Gastroesophageal sphincter (tissue), 4 donors: ENCODE measurements around the gene GTF2IRD1. TPM values are rescaled to one million over a fixed set of nuclear protein-coding genes. Genes with fewer than 3 reads are reported as not detected.

Experiments
- ATAC-seq: fragments of 150-250 bp; one replicate; pipeline ENCODE4 v1.9.1; 2016; ENCODE audit warnings: mild to moderate bottlenecking, moderate library complexity
- H3K27ac ChIP-seq, 4 donors: fragments of 200-600 bp; sonication (generic) in 3 of 4; 1 replicate in 3 of 4; 2 replicates in 1 of 4; pipeline ENCODE4 v1.5.1; 2016 to 2019
- H3K27me3 ChIP-seq: fragments of 200-600 bp; sonication (generic); one replicate; pipeline ENCODE4 v1.5.1; 2019
- H3K36me3 ChIP-seq, 2 donors: fragments of 200-600 bp; sonication (generic); one replicate each; pipeline ENCODE4 v1.5.1; 2019; ENCODE audit warnings: control low read depth in 1 of 2
- H3K4me1 ChIP-seq, 3 donors: fragments of 200-600 bp; sonication (generic); 1 replicate in 2 of 3; 2 replicates in 1 of 3; pipeline ENCODE4 v1.5.1; 2016 to 2019; ENCODE audit warnings: control low read depth in 2 of 3
- H3K4me3 ChIP-seq, 2 donors: fragments of 200-600 bp; sonication (generic); one replicate each; pipeline ENCODE4 v1.5.1; 2019; ENCODE audit warnings: mild to moderate bottlenecking in 1 of 2, moderate library complexity in 1 of 2
- H3K9me3 ChIP-seq, 3 donors: fragments of 200-600 bp; sonication (generic); one replicate each; pipeline ENCODE4 v1.5.1; 2017 to 2019; ENCODE audit warnings: control low read depth in 2 of 3
- EP300 ChIP-seq: sonication (generic); formaldehyde crosslinking; IDR thresholded peaks from one replicate; pipeline ENCODE4 v1.6.1; 2017; ENCODE audit warnings: antibody characterized with exemption, mild to moderate bottlenecking
- POLR2A ChIP-seq, 2 donors: fragments of 450-650 bp; IDR thresholded peaks; one replicate each; pipeline ENCODE4 v1.6.1; 2017; ENCODE audit warnings: antibody characterized with exemption in 2 of 2, mild to moderate bottlenecking in 2 of 2, moderate library complexity in 1 of 2
- POLR2AphosphoS5 ChIP-seq: sonication (generic); formaldehyde crosslinking; IDR thresholded peaks from one replicate; pipeline ENCODE4 v1.6.1; 2017; ENCODE audit warnings: antibody characterized with exemption
- WGBS, 2 donors: methylation state at CpG; one replicate each; pipeline ENCODE4 v1.1.5; 2018; ENCODE audit warnings: low coverage in 1 of 2; 5-methylcytosine and 5-hydroxymethylcytosine counted together
- total RNA-seq, 4 donors: library from RNA; depleted of rRNA; stranded (reverse); fragments of >200 nt; gene quantifications; one replicate each; pipeline ENCODE4 v1.1.0, GENCODE V29; 2016
- TF ChIP-seq, protein P1 (sequence below), 4 experiments: fragments of 200-600 bp in 2 of 4; fragments of 450-650 bp in 2 of 4; sonication (generic) in 1 of 4; IDR thresholded peaks; one replicate each; pipeline ENCODE4 v1.5.1; 2017 to 2019; ENCODE audit warnings: antibody characterized with exemption in 4 of 4, mild to moderate bottlenecking in 2 of 4, moderate library complexity in 2 of 4

GTF2IRD1 gene
- total RNA-seq, 4 donors from 2014 or later: 21.5 to 49.0 (median 28.2) TPM

DNA sequence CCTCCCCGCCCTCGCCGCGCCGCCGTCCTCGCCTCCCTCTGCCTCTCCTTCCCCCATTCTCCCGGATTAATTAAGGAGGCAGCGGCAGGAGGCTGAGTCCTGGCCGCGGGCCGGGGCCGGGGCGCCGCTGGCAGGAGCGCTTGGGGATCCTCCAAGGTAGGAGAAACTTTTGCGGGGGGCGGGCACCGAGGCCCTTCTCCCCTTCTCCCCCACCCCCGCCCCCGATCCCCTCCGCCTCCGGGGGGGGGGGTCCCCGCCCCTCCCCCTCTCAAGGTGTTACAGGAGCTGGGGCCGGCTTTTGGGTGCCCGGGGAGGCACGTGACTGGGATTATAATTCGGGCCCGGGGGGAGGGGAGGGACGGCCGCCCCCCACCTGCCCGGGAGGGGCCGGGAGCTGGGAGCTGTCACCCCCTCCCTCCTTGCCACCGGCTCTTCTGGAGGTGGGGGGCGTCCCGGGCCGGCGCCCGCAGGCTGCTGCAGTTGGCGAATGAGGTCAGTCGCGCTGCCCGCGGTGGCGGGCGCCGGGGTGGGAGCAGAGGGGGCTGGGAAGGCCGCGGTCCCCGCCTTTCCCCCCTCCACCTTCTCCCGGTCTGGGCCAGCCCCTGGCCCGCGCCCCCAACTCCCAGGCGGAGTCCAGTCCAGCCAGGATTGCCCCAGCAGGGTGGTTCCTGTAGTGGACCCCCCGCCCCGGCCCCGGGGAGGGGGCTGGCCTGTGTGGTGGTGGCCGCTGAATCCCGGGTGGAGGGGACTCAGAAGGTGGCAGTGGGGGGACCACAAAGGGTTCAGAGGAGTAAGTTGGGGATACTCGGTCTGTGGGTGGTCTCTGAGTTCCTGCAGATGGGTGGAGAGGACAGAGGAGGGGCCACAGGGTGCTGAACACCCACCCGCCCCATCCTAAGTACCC lies 567 bp downstream of the GTF2IRD1 start:
- H3K27me3 ChIP-seq: no peaks in the 10 kb centered on the region
- H3K9me3 ChIP-seq: no peaks in the 10 kb centered on the region
- no peaks in the 10 kb centered on the region for H3K36me3 ChIP-seq
- H3K4me3 ChIP-seq: peak overlapping the region; percentile 86 to 92
- TF ChIP-seq, protein P1, sequence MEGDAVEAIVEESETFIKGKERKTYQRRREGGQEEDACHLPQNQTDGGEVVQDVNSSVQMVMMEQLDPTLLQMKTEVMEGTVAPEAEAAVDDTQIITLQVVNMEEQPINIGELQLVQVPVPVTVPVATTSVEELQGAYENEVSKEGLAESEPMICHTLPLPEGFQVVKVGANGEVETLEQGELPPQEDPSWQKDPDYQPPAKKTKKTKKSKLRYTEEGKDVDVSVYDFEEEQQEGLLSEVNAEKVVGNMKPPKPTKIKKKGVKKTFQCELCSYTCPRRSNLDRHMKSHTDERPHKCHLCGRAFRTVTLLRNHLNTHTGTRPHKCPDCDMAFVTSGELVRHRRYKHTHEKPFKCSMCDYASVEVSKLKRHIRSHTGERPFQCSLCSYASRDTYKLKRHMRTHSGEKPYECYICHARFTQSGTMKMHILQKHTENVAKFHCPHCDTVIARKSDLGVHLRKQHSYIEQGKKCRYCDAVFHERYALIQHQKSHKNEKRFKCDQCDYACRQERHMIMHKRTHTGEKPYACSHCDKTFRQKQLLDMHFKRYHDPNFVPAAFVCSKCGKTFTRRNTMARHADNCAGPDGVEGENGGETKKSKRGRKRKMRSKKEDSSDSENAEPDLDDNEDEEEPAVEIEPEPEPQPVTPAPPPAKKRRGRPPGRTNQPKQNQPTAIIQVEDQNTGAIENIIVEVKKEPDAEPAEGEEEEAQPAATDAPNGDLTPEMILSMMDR (IDR thresholded peaks at IDR 0.05): no peak
- TF ChIP-seq POLR2AphosphoS5 (peak; percentile 36), POLR2A (IDR thresholded peaks at IDR 0.05) (peak in 1 of 2 donors; percentile 21)
- peaks cover 0 to 53% (median 6%) of the 10 kb centered on the region in 3 donors for H3K4me1 ChIP-seq
- no CpG with 5 or more reads among the region's 61 CpGs for WGBS, 2 donors
- ATAC-seq: peak; percentile 10
- peak overlapping the region; percentile 89 to 97 (median 94) for H3K27ac ChIP-seq

DNA sequence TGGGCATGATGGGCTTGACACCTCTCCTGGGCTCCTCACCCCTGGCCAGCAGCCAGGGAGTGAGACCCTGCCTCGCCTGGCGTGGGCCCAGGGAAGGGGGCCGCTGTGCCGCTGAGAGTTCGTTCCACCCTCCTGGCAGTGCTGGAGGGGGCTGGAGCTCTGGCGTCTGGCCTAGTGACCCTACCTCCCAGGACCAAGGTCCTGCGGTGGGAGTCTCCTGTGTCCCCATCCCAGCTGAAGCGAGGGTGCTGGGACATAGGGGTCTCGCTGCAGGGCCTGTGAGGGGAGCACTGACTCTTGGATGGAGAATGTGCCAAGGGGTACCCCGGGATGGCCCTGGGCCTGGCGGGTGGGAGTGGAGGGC lies 1.2 kb downstream of the GTF2IRD1 start:
- Histone ChIP-seq H3K4me1 (peaks cover 0 to 59% (median 6%) of the 10 kb centered on the region in 3 donors), H3K27ac (peak overlapping the region; percentile 89 to 97 (median 94)), H3K4me3 (peak overlapping the region; percentile 86 to 92), H3K36me3 (no peaks in the 10 kb centered on the region), H3K9me3 (no peaks in the 10 kb centered on the region), H3K27me3 (no peaks in the 10 kb centered on the region)
- WGBS, 2 donors: no CpG with 5 or more reads among the region's 11 CpGs
- ATAC-seq: no peak
- TF ChIP-seq, protein P1 (IDR thresholded peaks at IDR 0.05): no peak
- TF ChIP-seq POLR2AphosphoS5 (no peak), POLR2A (IDR thresholded peaks at IDR 0.05) (no peak), EP300 (no peak)

DNA sequence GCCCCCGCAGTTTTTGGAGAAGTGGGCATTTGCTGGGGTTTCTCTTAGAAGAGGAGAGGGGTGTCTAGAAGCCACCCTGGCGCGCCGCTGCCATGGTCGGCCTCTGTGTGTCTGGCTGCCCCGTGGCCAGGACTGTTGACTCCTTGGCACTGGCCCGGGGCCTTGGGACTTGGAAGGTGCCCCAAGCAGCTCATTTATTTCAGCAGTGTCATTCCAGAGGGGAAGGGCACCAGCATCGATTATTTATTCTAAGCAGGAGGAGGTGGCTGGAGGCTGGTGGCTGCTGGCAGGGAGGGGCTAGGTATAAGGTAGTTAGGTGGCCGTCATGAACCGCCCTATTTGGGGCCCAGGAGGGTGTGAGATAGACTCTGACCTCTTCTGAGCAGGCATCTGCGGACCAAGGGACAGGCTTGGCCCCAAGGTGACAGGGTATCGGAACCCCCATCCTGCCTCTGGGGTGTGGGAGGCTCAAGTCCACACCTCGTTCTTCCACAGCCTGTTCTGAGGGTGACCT lies 1.6 kb downstream of the GTF2IRD1 start:
- Histone ChIP-seq H3K4me3 (peak overlapping the region; percentile 86 to 92), H3K27ac (peak overlapping the region; percentile 89 to 97 (median 94)), H3K27me3 (no peaks in the 10 kb centered on the region), H3K36me3 (no peaks in the 10 kb centered on the region), H3K4me1 (peaks cover 0 to 61% (median 6%) of the 10 kb centered on the region in 3 donors), H3K9me3 (no peaks in the 10 kb centered on the region)
- TF ChIP-seq, protein P1 (IDR thresholded peaks at IDR 0.05): no peak
- TF ChIP-seq POLR2AphosphoS5 (peak; percentile 83), POLR2A (IDR thresholded peaks at IDR 0.05) (peak in 1 of 2 donors; percentile 38)
- no peak for ATAC-seq
- WGBS, 2 donors: 57% methylated on average over 1 of the region's 13 CpGs; no CpG with 5 or more reads in 1 of the 2 donors

DNA sequence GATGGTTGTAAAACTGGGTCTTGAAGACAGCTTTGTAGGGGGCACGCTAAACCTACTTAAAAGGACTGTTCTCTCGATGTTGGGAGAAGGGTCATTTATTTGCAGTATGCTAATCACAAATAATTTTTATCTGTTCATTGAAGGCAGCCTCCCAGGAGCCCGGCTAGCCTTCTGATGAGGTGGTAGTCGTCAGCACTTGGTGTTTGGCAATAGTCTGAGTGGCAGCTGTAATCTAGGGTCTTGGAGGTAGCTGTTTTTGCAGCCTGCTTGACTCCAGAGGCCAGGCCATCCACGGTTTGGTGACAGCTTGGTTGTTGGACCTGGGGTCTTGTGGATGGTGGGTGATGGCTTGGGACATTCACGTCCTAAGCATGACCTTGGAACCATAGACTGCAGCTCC lies 2.2 kb downstream of the GTF2IRD1 start:
- peak overlapping the region in 3 of 4 donors; percentile 89 to 97 (median 94) for H3K27ac ChIP-seq
- no peaks in the 10 kb centered on the region for H3K9me3 ChIP-seq
- no peaks in the 10 kb centered on the region for H3K27me3 ChIP-seq
- no peak for ATAC-seq
- no peaks in the 10 kb centered on the region for H3K36me3 ChIP-seq
- no peak overlapping the region for H3K4me3 ChIP-seq
- H3K4me1 ChIP-seq: peaks cover 0 to 61% (median 6%) of the 10 kb centered on the region in 3 donors
- WGBS, 2 donors: 53 to 60% methylated on average over 2 to 3 of the region's 6 CpGs
- TF ChIP-seq, protein P1 (IDR thresholded peaks at IDR 0.05): no peak
- no peak for TF ChIP-seq POLR2A (IDR thresholded peaks at IDR 0.05)
- TF ChIP-seq POLR2AphosphoS5: no peak
- no peak for TF ChIP-seq EP300
